ENCODE measurements around the gene CDK2.

The CDK2 gene

GRCh38 chr12:56017181-56017580 lies 50.6 kb downstream of the CDK2 start:
- DNase-seq, result no peak

GRCh38 chr12:56018356-56018755 lies 51.7 kb downstream of the CDK2 start:
- no peak for DNase-seq

GRCh38 chr12:56020423-56021184 lies 54.0 kb downstream of the CDK2 start, which contains the start of gene IKZF4:
Gene IKZF4 (plus strand): TSS chr12:56021043. CDS start chr12:56021494, 451 bp downstream.
- DNase-seq, result peak in 1 of 2 donors; percentile 58

GRCh38 chr12:56021889-56022497 lies 55.4 kb downstream of the CDK2 start:
- no peak for DNase-seq
